ENCODE results near the gene AP1G2. TPM values are rescaled to one million over a fixed set of nuclear protein-coding genes. Genes with fewer than 3 reads are reported as not detected.

AP1G2 gene
- total and polyA plus RNA-seq, 4 donors: 12.4 to 26.6 (median 17.3) TPM

GRCh38 chr14:23557946-23558345 is 9.6 kb downstream of the AP1G2 start:
- WGBS: 100% methylated on average over 1 of the region's 1 CpG
- TF ChIP-seq CTCF (IDR thresholded peaks at IDR 0.05; ENCODE audit: low read depth, low read length, missing input control) (no peak), ZBTB33 (IDR thresholded peaks at IDR 0.05) (no peak), YY1 (IDR thresholded peaks at IDR 0.05) (no peak), REST (IDR thresholded peaks at IDR 0.05) (no peak), GABPA (IDR thresholded peaks at IDR 0.05 in 1 of 2, conservative IDR thresholded peaks at IDR 0.05 in 1 of 2) (no peak)
- Histone ChIP-seq H3K9me3 (ENCODE audit: control insufficient read depth in 4 of 4, low read length in 3 of 4) (no peaks in the 10 kb centered on the region), H3K9ac (ENCODE audit: low read depth in 1 of 2, low read length in 2 of 2) (no peak overlapping the region), H3K36me3 (ENCODE audit: control insufficient read depth in 4 of 4, insufficient read depth in 3 of 4, low read depth in 1 of 4, low read length in 3 of 4) (peaks cover 4 to 19% (median 8%) of the 10 kb centered on the region in 4 donors), H3K4me3 (ENCODE audit: low read depth in 1 of 3, low read length in 3 of 3) (no peak overlapping the region), H3K27me3 (ENCODE audit: control insufficient read depth in 4 of 4, insufficient read depth in 4 of 4, low read length in 3 of 4) (no peaks in the 10 kb centered on the region), H3K27ac (ENCODE audit: low read depth in 1 of 2, low read length in 2 of 2) (no peak overlapping the region), H3K4me1 (ENCODE audit: control insufficient read depth in 4 of 4, insufficient read depth in 4 of 4, low read length in 3 of 4) (peaks cover 4 to 17% (median 15%) of the 10 kb centered on the region in 4 donors)
- no peak for DNase-seq (ENCODE audit: low spot score)

- H3K9ac ChIP-seq (ENCODE audit: low read depth in 1 of 2, low read length in 2 of 2): no peak overlapping the region
- H3K4me3 ChIP-seq (ENCODE audit: low read depth in 1 of 3, low read length in 3 of 3): no peak overlapping the region
Measured at GRCh38 chr14:23557521-23557920, 10.1 kb downstream of the AP1G2 start.

More at GRCh38 chr14:23557521-23557920, 10.1 kb downstream of the AP1G2 start:
- Histone ChIP-seq H3K27me3 (ENCODE audit: control insufficient read depth in 4 of 4, insufficient read depth in 4 of 4, low read length in 3 of 4) (no peaks in the 10 kb centered on the region), H3K27ac (ENCODE audit: low read depth in 1 of 2, low read length in 2 of 2) (no peak overlapping the region), H3K4me1 (ENCODE audit: control insufficient read depth in 4 of 4, insufficient read depth in 4 of 4, low read length in 3 of 4) (peaks cover 4 to 15% (median 14%) of the 10 kb centered on the region in 4 donors), H3K36me3 (ENCODE audit: control insufficient read depth in 4 of 4, insufficient read depth in 3 of 4, low read depth in 1 of 4, low read length in 3 of 4) (peaks cover 4 to 19% (median 8%) of the 10 kb centered on the region in 4 donors), H3K9me3 (ENCODE audit: control insufficient read depth in 4 of 4, low read length in 3 of 4) (no peaks in the 10 kb centered on the region)
- DNase-seq (ENCODE audit: low spot score): no peak
- no peak for TF ChIP-seq CTCF (IDR thresholded peaks at IDR 0.05; ENCODE audit: low read depth, low read length, missing input control)
- TF ChIP-seq NR2F2 (IDR thresholded peaks at IDR 0.05): no peak
- no peak for TF ChIP-seq FOXA2 (IDR thresholded peaks at IDR 0.05)
- TF ChIP-seq YY1 (IDR thresholded peaks at IDR 0.05): no peak
- TF ChIP-seq REST (IDR thresholded peaks at IDR 0.05): no peak
- no peak for TF ChIP-seq RXRA (IDR thresholded peaks at IDR 0.05)
- no peak for TF ChIP-seq SP1 (IDR thresholded peaks at IDR 0.05)
- TF ChIP-seq ATF3 (IDR thresholded peaks at IDR 0.05): no peak
- no peak for TF ChIP-seq TAF1 (conservative IDR thresholded peaks at IDR 0.05)
- no peak for TF ChIP-seq RAD21 (IDR thresholded peaks at IDR 0.05)
- no peak for TF ChIP-seq MAX (IDR thresholded peaks at IDR 0.05)
- TF ChIP-seq FOXA1 (IDR thresholded peaks at IDR 0.05): no peak
- TF ChIP-seq EGR1 (IDR thresholded peaks at IDR 0.05; ENCODE audit: low read depth in 2 of 2): no peak
- TF ChIP-seq HNF4G (IDR thresholded peaks at IDR 0.05): no peak
- no peak for TF ChIP-seq GABPA (IDR thresholded peaks at IDR 0.05 in 1 of 2, conservative IDR thresholded peaks at IDR 0.05 in 1 of 2)
- TF ChIP-seq JUND (IDR thresholded peaks at IDR 0.05): no peak
- WGBS: 63% methylated on average over 2 of the region's 2 CpGs
